K562 (cell line): ENCODE data around the gene KRT36. TPM values are rescaled to one million over a fixed set of nuclear protein-coding genes. Genes with fewer than 3 reads are reported as not detected.

Experiments used
- C11orf30 ChIP-seq: fragments of 450-650 bp; IDR thresholded peaks from 2 replicates; pipeline ENCODE4 v1.6.1; 2016; ENCODE audit warnings: low read depth, mild to moderate bottlenecking
- CGGBP1 ChIP-seq: fragments of 250-450 bp; sonication (Bioruptor Pico); IDR thresholded peaks from 2 replicates; pipeline ENCODE4 v1.9.0; 2021; ENCODE audit warnings: mild to moderate bottlenecking
- CTBP1 ChIP-seq: fragments of 450-650 bp; IDR thresholded peaks from 2 replicates; pipeline ENCODE4 v1.6.1; 2016; ENCODE audit warnings: borderline replicate concordance
- CTCF ChIP-seq, 3 experiments: IDR thresholded peaks in 2 of 3; conservative IDR thresholded peaks in 1 of 3; 2 replicates each; pipeline ENCODE4 v1.5.1; 2011 to 2012; ENCODE audit warnings: low read length in 3 of 3, mild to moderate bottlenecking in 3 of 3, control low read depth in 2 of 3, improper control_type of control experiment in 1 of 3, inconsistent platforms in 1 of 3, low read depth in 1 of 3, mixed read lengths in 1 of 3, moderate library complexity in 1 of 3; ENCODE audit not compliant: insufficient read depth in 2 of 3
- CTCFL ChIP-seq: IDR thresholded peaks from 2 replicates; pipeline ENCODE4 v1.6.1; 2011; ENCODE audit warnings: borderline replicate concordance, low read depth, mild to moderate bottlenecking, moderate library complexity, low read length; ENCODE audit not compliant: insufficient read depth, poor library complexity, severe bottlenecking
- DMBX1 ChIP-seq: fragments of 250-450 bp; sonication (Bioruptor Pico); IDR thresholded peaks from 2 replicates; pipeline ENCODE4 v1.8.0; 2022; ENCODE audit warnings: inconsistent platforms, mild to moderate bottlenecking, moderate library complexity, borderline replicate concordance
- EHMT2 ChIP-seq: fragments of 450-650 bp; IDR thresholded peaks from 2 replicates; pipeline ENCODE4 v1.6.1; 2018; ENCODE audit warnings: antibody characterized with exemption
- GTF2B ChIP-seq: IDR thresholded peaks from 2 replicates; pipeline ENCODE4 v1.6.1; 2011; ENCODE audit not compliant: insufficient read length; ENCODE audit errors: extremely low read depth
- HNRNPUL1 ChIP-seq: fragments of 200-400 bp; formaldehyde crosslinking; IDR thresholded peaks from 2 replicates; pipeline ENCODE4 v1.6.1; 2017; ENCODE audit warnings: low read length
- KLF1 ChIP-seq: fragments of 450-650 bp; IDR thresholded peaks from 2 replicates; pipeline ENCODE4 v1.6.1; 2016; ENCODE audit warnings: missing genetic modification characterization, missing compliant biosample characterization
- MAFK ChIP-seq: IDR thresholded peaks from 2 replicates; pipeline ENCODE4 v1.6.1; 2011; ENCODE audit warnings: low read length, improper control_type of control experiment
- MCM7 ChIP-seq, 2 experiments: fragments of 450-650 bp; IDR thresholded peaks; 2 replicates each; pipeline ENCODE4 v1.6.1; 2016 to 2018
- MEIS2 ChIP-seq: fragments of 450-650 bp; IDR thresholded peaks from 2 replicates; pipeline ENCODE4 v1.6.1; 2014; ENCODE audit warnings: mild to moderate bottlenecking; ENCODE audit not compliant: partially characterized antibody
- PHF20 ChIP-seq: fragments of 450-650 bp; IDR thresholded peaks from 2 replicates; pipeline ENCODE4 v1.6.1; 2018; ENCODE audit not compliant: partially characterized antibody
- POLR2AphosphoS2 ChIP-seq: IDR thresholded peaks from 2 replicates; pipeline ENCODE4 v1.6.1; 2012; ENCODE audit warnings: low read length, improper control_type of control experiment
- RAD21 ChIP-seq, 2 experiments: fragments of 250-450 bp in 1 of 2; fragments of 450-650 bp in 1 of 2; sonication (Bioruptor Pico) in 1 of 2; formaldehyde crosslinking in 1 of 2; IDR thresholded peaks in 1 of 2; conservative IDR thresholded peaks in 1 of 2; 2 replicates each; pipeline versions ENCODE4 v1.4.0 to v1.8.0; 2020 to 2022; ENCODE audit warnings: mild to moderate bottlenecking in 2 of 2, moderate library complexity in 1 of 2
- RBM17 ChIP-seq: fragments of 200-400 bp; formaldehyde crosslinking; IDR thresholded peaks from 2 replicates; pipeline ENCODE4 v1.6.1; 2017; ENCODE audit warnings: low read depth, mild to moderate bottlenecking, low read length, borderline replicate concordance
- SIN3B ChIP-seq: fragments of 450-650 bp; IDR thresholded peaks from 2 replicates; pipeline ENCODE4 v1.6.1; 2017; ENCODE audit warnings: low read depth, mild to moderate bottlenecking, moderate library complexity
- TRIM24 ChIP-seq, 2 experiments: fragments of 450-650 bp; IDR thresholded peaks; 2 replicates each; pipeline ENCODE4 v1.6.1; 2016
- YY1 ChIP-seq, 3 experiments: IDR thresholded peaks; 2 replicates each; pipeline ENCODE4 v1.6.1; 2011; ENCODE audit warnings: low read length in 2 of 3, mild to moderate bottlenecking in 2 of 3, moderate library complexity in 2 of 3, borderline replicate concordance in 1 of 3, control low read depth in 1 of 3, low read depth in 1 of 3; ENCODE audit not compliant: insufficient read depth in 3 of 3, insufficient replicate concordance in 2 of 3, control insufficient read depth in 1 of 3, insufficient read length in 1 of 3; ENCODE audit errors: extremely low read depth in 1 of 3
- ZNF311 ChIP-seq: fragments of 250-450 bp; sonication (Bioruptor Pico); IDR thresholded peaks from 2 replicates; pipeline ENCODE4 v1.4.0; 2020; ENCODE audit warnings: mild to moderate bottlenecking, moderate library complexity
- ZNF408 ChIP-seq: fragments of 250-450 bp; sonication (Bioruptor Pico); IDR thresholded peaks from 2 replicates; pipeline ENCODE4 v1.4.0; 2020; ENCODE audit warnings: low read depth, mild to moderate bottlenecking, moderate library complexity
- ZNF695 ChIP-seq: fragments of 450-650 bp; formaldehyde crosslinking; IDR thresholded peaks from 2 replicates; pipeline ENCODE4 v1.4.0; 2020; ENCODE audit warnings: mild to moderate bottlenecking, moderate library complexity
- ZNF699 ChIP-seq: fragments of 250-450 bp; sonication (Bioruptor Pico); IDR thresholded peaks from 2 replicates; pipeline ENCODE4 v1.8.0; 2021; ENCODE audit warnings: mild to moderate bottlenecking, moderate library complexity; ENCODE audit not compliant: insufficient replicate concordance
- polyA plus RNA-seq, 8 experiments: library from polyadenylated mRNA; depleted of rRNA in 4 of 8; stranded (reverse) in 5 of 8; unstranded in 3 of 8; fragments of >200 nt; fragmentation: Nextera tagmentation in 2 of 8; fragmentation: Illumina TruSeq in 1 of 8; extraction: Ambion mirVana in 2 of 8; extraction: Trizol in 1 of 8; gene quantifications; 2 replicates each; pipeline versions ENCODE4 v1.2.1 to v1.2.3, GENCODE V29; 2011 to 2014; ENCODE audit warnings: inconsistent platforms in 1 of 8, missing spikeins in 1 of 8
- total RNA-seq, 7 experiments: library from RNA; depleted of rRNA in 6 of 7; stranded (reverse); fragments of >200 nt in 6 of 7; fragmentation: Illumina TruSeq in 2 of 7; extraction: Trizol in 2 of 7; gene quantifications; 2 replicates each; pipeline versions ENCODE4 v1.2.1 to v1.2.3, GENCODE V29; 2011 to 2021; ENCODE audit warnings: low replicate concordance in 1 of 7

Gene KRT36
- total and polyA plus RNA-seq, 9 of the 15 experiments (the other 6 are each of a cell fraction or from before 2014, with no cell fraction given): 0.04 TPM; not detected in 8

GRCh38 chr17:41510251-41511065, 20.7 kb upstream of the KRT36 start (continued):
- no peak for TF ChIP-seq KLF1 (tag)
- peak in 1 of 3 experiments; percentile 15; a peak in 1 of 6 replicates for TF ChIP-seq CTCF (IDR thresholded peaks at IDR 0.05 in 2 of 3, conservative IDR thresholded peaks at IDR 0.05 in 1 of 3; ENCODE audit: insufficient read depth in 2 of 3, low read depth in 1 of 3, low read length in 3 of 3)
- no peak for TF ChIP-seq TRIM24 (IDR thresholded peaks at IDR 0.05)
- peak; percentile 25 for TF ChIP-seq MEIS2
- no peak for TF ChIP-seq POLR2AphosphoS2
- no peak for TF ChIP-seq DMBX1 (CRISPR knock-in tag)
- peak; percentile 98 for TF ChIP-seq C11orf30
- TF ChIP-seq CGGBP1: no peak
- TF ChIP-seq CTBP1: peak; percentile 37
- no peak for TF ChIP-seq RBM17
- TF ChIP-seq CTCFL: no peak
- TF ChIP-seq EHMT2: 0 out of 2 replicates have a peak, but pooled peaks have one; percentile 30
- TF ChIP-seq MCM7 (IDR thresholded peaks at IDR 0.05): no peak
- TF ChIP-seq ZNF699 (CRISPR knock-in tag): no peak
- no peak for TF ChIP-seq PHF20
- no peak for TF ChIP-seq ZNF408 (CRISPR knock-in tag)
- TF ChIP-seq ZNF695: no peak
- peak; percentile 98 for TF ChIP-seq MAFK
- TF ChIP-seq HNRNPUL1: no peak
- no peak for TF ChIP-seq GTF2B
- no peak for TF ChIP-seq YY1 (IDR thresholded peaks at IDR 0.05; ENCODE audit: borderline replicate concordance in 1 of 3, control insufficient read depth in 1 of 3, extremely low read depth in 1 of 3, insufficient read depth in 3 of 3, insufficient read length in 1 of 3, insufficient replicate concordance in 2 of 3, low read depth in 1 of 3, low read length in 2 of 3)
- no peak for TF ChIP-seq RAD21 (CRISPR knock-in tag; conservative IDR thresholded peaks at IDR 0.05 in 1 of 2, IDR thresholded peaks at IDR 0.05 in 1 of 2)
- TF ChIP-seq SIN3B: no peak
- no peak for TF ChIP-seq ZNF311 (CRISPR knock-in tag)
